HFF-Myc (cell line): Measurements from ENCODE around the gene LCP1.

Experiments
- DNase-seq: peaks from one replicate; pipeline ENCODE4 v3.0.0-alpha.2; 2011; ENCODE audit warnings: low read depth; ENCODE audit errors: extremely low read depth
- H3K4me3 ChIP-seq: replicated peaks from 2 replicates; pipeline ENCODE4 v1.5.1; 2011; ENCODE audit warnings: low read depth, mild to moderate bottlenecking, control low read depth, low read length
- TF ChIP-seq, protein P1 (sequence below): IDR thresholded peaks from 2 replicates; pipeline ENCODE4 v1.5.1; 2012; ENCODE audit warnings: mild to moderate bottlenecking, low read depth, low read length, control low read depth; ENCODE audit errors: missing control alignments

Gene LCP1

GRCh38 chr13:46086421-46086922, 95.5 kb downstream of the LCP1 start:
- H3K4me3 ChIP-seq: no peak overlapping the region
- TF ChIP-seq, protein P1, sequence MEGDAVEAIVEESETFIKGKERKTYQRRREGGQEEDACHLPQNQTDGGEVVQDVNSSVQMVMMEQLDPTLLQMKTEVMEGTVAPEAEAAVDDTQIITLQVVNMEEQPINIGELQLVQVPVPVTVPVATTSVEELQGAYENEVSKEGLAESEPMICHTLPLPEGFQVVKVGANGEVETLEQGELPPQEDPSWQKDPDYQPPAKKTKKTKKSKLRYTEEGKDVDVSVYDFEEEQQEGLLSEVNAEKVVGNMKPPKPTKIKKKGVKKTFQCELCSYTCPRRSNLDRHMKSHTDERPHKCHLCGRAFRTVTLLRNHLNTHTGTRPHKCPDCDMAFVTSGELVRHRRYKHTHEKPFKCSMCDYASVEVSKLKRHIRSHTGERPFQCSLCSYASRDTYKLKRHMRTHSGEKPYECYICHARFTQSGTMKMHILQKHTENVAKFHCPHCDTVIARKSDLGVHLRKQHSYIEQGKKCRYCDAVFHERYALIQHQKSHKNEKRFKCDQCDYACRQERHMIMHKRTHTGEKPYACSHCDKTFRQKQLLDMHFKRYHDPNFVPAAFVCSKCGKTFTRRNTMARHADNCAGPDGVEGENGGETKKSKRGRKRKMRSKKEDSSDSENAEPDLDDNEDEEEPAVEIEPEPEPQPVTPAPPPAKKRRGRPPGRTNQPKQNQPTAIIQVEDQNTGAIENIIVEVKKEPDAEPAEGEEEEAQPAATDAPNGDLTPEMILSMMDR: no peak

DNA sequence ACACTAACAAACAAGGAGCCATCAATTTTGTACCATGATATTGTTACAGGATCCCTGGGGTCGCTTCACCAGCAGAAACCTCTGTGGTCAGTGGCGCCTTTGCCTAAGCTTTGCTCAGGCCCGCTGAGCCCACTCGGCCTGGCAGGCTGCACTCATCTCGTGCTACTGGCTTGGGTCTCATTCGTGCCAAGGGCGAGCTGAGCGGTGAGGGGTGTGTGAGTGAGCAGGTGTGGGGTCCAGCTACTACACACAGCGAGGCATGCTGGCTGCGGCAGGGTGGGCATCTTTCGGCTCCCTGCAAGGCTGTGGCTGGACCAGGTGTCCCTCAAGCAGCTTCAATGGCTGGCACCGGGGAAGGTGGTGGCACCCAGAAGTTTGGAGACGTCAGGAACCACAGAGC, 96.2 kb downstream of the LCP1 start:
- TF ChIP-seq, protein P1: no peak

More at GRCh38 chr13:46086421-46086922, 95.5 kb downstream of the LCP1 start:
- no peak for DNase-seq

DNA sequence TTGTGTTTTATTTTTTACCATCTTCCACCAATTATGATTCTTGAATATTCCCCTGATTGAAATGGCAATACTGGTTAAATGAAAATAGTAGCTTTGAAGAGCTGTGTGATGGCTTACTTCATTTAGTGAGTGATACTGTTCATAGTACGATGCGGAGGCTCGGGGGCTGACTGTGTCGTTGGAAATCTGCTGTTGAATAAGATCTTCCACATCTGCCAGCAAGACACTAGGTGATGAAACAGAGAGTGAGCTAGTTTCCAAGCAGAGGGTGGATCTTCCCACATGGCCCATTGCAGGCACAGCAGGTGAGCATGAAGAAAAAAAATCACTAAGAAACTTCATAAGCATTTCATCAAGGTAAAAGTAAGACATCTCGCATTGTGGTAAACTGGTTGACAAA, 99.7 kb downstream of the LCP1 start:
- no peak overlapping the region for H3K4me3 ChIP-seq
- no peak for DNase-seq
- TF ChIP-seq, protein P1: no peak

More for the DNA sequence above, 96.2 kb downstream of the LCP1 start:
- no peak overlapping the region for H3K4me3 ChIP-seq
- DNase-seq: no peak

DNA sequence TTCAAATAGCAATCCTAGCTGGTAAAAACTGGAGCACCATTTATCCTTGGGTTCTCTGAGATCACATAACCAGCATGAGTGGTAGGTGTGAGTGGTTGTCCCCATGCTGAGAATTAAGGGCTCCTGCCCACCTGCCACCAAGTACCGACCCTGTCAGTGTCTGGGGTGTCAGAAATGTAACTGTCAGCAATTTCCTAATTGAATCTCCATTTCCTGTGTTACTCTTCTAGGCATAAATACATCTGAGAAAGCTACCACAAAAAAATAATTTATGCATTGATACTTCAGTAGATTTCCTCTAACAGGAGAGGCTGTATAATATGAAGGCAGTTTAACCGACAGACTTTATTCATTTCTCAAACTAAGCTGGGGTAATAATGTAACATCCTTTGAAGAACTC, 102.2 kb downstream of the LCP1 start:
- TF ChIP-seq, protein P1: no peak
- no peak for DNase-seq
- no peak overlapping the region for H3K4me3 ChIP-seq

GRCh38 chr13:46077265-46077664, 104.7 kb downstream of the LCP1 start:
- no peak for DNase-seq
- H3K4me3 ChIP-seq: no peak overlapping the region
- TF ChIP-seq, protein P1: no peak

DNA sequence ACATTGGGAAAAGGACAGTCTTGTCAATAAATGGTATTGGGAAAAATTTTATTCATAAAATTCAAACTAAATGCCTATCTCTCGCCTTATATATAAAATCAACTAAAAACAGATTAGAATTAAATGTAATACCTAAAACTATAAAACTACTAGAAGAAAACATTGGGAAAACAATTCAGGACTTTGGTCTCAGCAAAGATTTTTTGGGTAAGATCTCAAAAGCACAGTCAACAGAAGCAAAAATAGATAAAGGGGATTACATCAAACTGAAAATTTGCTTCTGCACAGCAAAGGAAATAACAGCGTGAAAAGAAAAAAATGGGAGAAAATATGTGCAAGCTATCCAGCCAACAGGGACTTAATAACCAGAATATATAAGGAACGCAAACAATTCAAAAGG, 105.2 kb downstream of the LCP1 start:
- TF ChIP-seq, protein P1: no peak
- no peak for DNase-seq
- no peak overlapping the region for H3K4me3 ChIP-seq
